Large intestine (tissue), 3 donors: ENCODE data around the gene GRM6. TPM values are rescaled to one million over a fixed set of nuclear protein-coding genes. Genes with fewer than 3 reads are reported as not detected.

ENCODE experiments used
- DNase-seq, 2 donors: peaks; one replicate each; pipeline versions ENCODE4 v3.0.0 to v3.0.0-alpha.2; 2013
- H3K27ac ChIP-seq: one replicate; pipeline ENCODE4 v1.5.1; 2013; ENCODE audit warnings: low read length
- H3K27me3 ChIP-seq: 2 replicates; pipeline ENCODE4 v1.6.1; 2013; ENCODE audit warnings: low read length; ENCODE audit not compliant: control insufficient read depth, insufficient read depth
- H3K36me3 ChIP-seq: 2 replicates; pipeline ENCODE4 v1.6.1; 2013; ENCODE audit warnings: low read length; ENCODE audit not compliant: control insufficient read depth, insufficient read depth
- H3K4me1 ChIP-seq: one replicate; pipeline ENCODE4 v1.6.1; 2013; ENCODE audit warnings: low read length; ENCODE audit not compliant: control insufficient read depth, insufficient read depth
- H3K4me3 ChIP-seq: one replicate; pipeline ENCODE4 v1.5.1; 2013; ENCODE audit warnings: low read length
- H3K9me3 ChIP-seq: one replicate; pipeline ENCODE4 v1.6.1; 2013; ENCODE audit warnings: mild to moderate bottlenecking, low read depth, low read length, moderate library complexity; ENCODE audit not compliant: control insufficient read depth
- WGBS: methylation state at CpG from one replicate; pipeline ENCODE4 v1.1.5; 2013; ENCODE audit warnings: low lambda C conversion rate; ENCODE audit not compliant: insufficient coverage; 5-methylcytosine and 5-hydroxymethylcytosine counted together
- polyA plus RNA-seq: library from polyadenylated mRNA; unstranded; fragments of 120-200 nt; gene quantifications from one replicate; pipeline ENCODE4 v1.2.1, GENCODE V29; 2013

GRM6 gene
- polyA plus RNA-seq, 1 donor: 0.70 TPM

GRCh38 chr5:178993955-178994579 is 1.1 kb downstream of the GRM6 start:
- H3K27me3 ChIP-seq: peaks cover 42% of the 10 kb centered on the region

GRCh38 chr5:178993236-178993765 is 1.8 kb downstream of the GRM6 start:
- Histone ChIP-seq H3K36me3 (no peaks in the 10 kb centered on the region), H3K9me3 (peaks cover 25% of the 10 kb centered on the region), H3K4me3 (no peak overlapping the region), H3K27me3 (peaks cover 42% of the 10 kb centered on the region), H3K27ac (no peak overlapping the region), H3K4me1 (no peaks in the 10 kb centered on the region)
- no peak for DNase-seq
- no CpG with 5 or more reads among the region's 20 CpGs for WGBS

More at GRCh38 chr5:178993955-178994579, 1.1 kb downstream of the GRM6 start:
- no peaks in the 10 kb centered on the region for H3K36me3 ChIP-seq
- no peak for DNase-seq
- peaks cover 18% of the 10 kb centered on the region for H3K9me3 ChIP-seq
- H3K27ac ChIP-seq: no peak overlapping the region
- WGBS: no CpG with 5 or more reads among the region's 53 CpGs
- no peaks in the 10 kb centered on the region for H3K4me1 ChIP-seq
- no peak overlapping the region for H3K4me3 ChIP-seq

- Histone ChIP-seq H3K4me1 (no peaks in the 10 kb centered on the region), H3K4me3 (no peak overlapping the region), H3K9me3 (peaks cover 27% of the 10 kb centered on the region), H3K27ac (no peak overlapping the region), H3K36me3 (no peaks in the 10 kb centered on the region), H3K27me3 (peaks cover 42% of the 10 kb centered on the region)
- no peak for DNase-seq
- 17% methylated on average over 1 of the region's 9 CpGs for WGBS
These were observed 2.7 kb downstream of the GRM6 start for GRCh38 chr5:178992291-178992895.

- no peaks in the 10 kb centered on the region for H3K36me3 ChIP-seq
- H3K27ac ChIP-seq: no peak overlapping the region
- DNase-seq: no peak
- no CpG with 5 or more reads among the region's 28 CpGs for WGBS
- no peak overlapping the region for H3K4me3 ChIP-seq
- H3K27me3 ChIP-seq: peaks cover 37% of the 10 kb centered on the region
- H3K9me3 ChIP-seq: peaks cover 31% of the 10 kb centered on the region
- H3K4me1 ChIP-seq: no peaks in the 10 kb centered on the region
These were observed 3.7 kb downstream of the GRM6 start for GRCh38 chr5:178991190-178992145.

- Histone ChIP-seq H3K27me3 (peaks cover 27% of the 10 kb centered on the region), H3K27ac (no peak overlapping the region), H3K4me3 (no peak overlapping the region), H3K36me3 (no peaks in the 10 kb centered on the region), H3K4me1 (no peaks in the 10 kb centered on the region), H3K9me3 (peaks cover 41% of the 10 kb centered on the region)
- no peak for DNase-seq
- WGBS: no CpG with 5 or more reads among the region's 12 CpGs
These were observed 4.6 kb downstream of the GRM6 start for GRCh38 chr5:178990491-178990890.

GRCh38 chr5:178989311-178989710 is 5.8 kb downstream of the GRM6 start:
- Histone ChIP-seq H3K9me3 (peaks cover 50% of the 10 kb centered on the region), H3K27me3 (peaks cover 21% of the 10 kb centered on the region), H3K27ac (no peak overlapping the region), H3K4me3 (no peak overlapping the region), H3K4me1 (no peaks in the 10 kb centered on the region), H3K36me3 (no peaks in the 10 kb centered on the region)
- no peak for DNase-seq
- WGBS: no CpG with 5 or more reads among the region's 7 CpGs

GRCh38 chr5:178988436-178989220 is 6.5 kb downstream of the GRM6 start:
- no CpG with 5 or more reads among the region's 27 CpGs for WGBS
- Histone ChIP-seq H3K36me3 (no peaks in the 10 kb centered on the region), H3K27ac (no peak overlapping the region), H3K4me1 (no peaks in the 10 kb centered on the region), H3K4me3 (no peak overlapping the region), H3K9me3 (peaks cover 54% of the 10 kb centered on the region), H3K27me3 (peaks cover 14% of the 10 kb centered on the region)
- no peak for DNase-seq

GRCh38 chr5:178986326-178986960 is 8.7 kb downstream of the GRM6 start:
- no peaks in the 10 kb centered on the region for H3K36me3 ChIP-seq
- no peak overlapping the region for H3K27ac ChIP-seq
- WGBS: no CpG with 5 or more reads among the region's 43 CpGs
- H3K4me3 ChIP-seq: no peak overlapping the region
- H3K9me3 ChIP-seq: peaks cover 75% of the 10 kb centered on the region
- no peak for DNase-seq
- H3K4me1 ChIP-seq: no peaks in the 10 kb centered on the region
- H3K27me3 ChIP-seq: no peaks in the 10 kb centered on the region

GRCh38 chr5:178984145-178985072 is 10.7 kb downstream of the GRM6 start:
- Histone ChIP-seq H3K27me3 (no peaks in the 10 kb centered on the region), H3K36me3 (no peaks in the 10 kb centered on the region), H3K27ac (no peak overlapping the region), H3K9me3 (peaks cover 72% of the 10 kb centered on the region), H3K4me1 (no peaks in the 10 kb centered on the region), H3K4me3 (no peak overlapping the region)
- no peak for DNase-seq
- 100% methylated on average over 3 of the region's 37 CpGs for WGBS
